ENCODE results near the gene SBSN. TPM values are rescaled to one million over a fixed set of nuclear protein-coding genes. Genes with fewer than 3 reads are reported as not detected.
"Not testable (repeated sequence)": the region's sequence is repeated elsewhere in the genome, so short reads cannot be mapped to it uniquely, and the experiment has no call there.

SBSN gene
- polyA plus RNA-seq, 1 donor = not detected

DNA sequence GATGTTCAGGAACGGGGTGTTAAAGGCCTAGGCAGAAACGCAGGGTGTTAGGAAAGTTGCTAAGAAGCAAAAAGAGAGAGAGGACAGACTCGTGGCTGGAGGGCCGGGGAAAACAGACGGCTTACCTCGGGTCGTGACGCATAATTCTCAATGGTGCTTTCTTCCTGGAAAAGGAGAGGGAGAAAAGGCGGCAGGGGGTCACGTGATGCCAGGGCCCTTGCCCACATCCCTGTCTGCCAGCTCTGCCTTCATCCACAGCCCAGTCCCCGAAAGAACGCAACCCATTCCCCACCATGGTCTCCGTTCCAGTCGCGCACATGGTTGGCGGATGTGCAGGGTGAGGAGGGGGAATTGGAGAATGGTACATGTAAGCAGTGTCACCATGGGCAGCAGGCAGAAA lies 39.4 kb downstream of the SBSN start:
- Histone ChIP-seq H3K27me3 (ENCODE audit: control insufficient read depth, insufficient read depth, low read length) (no peaks in the 10 kb centered on the region), H3K4me3 (ENCODE audit: low read length) (no peak overlapping the region), H3K27ac (ENCODE audit: low read length) (no peak overlapping the region), H3K36me3 (ENCODE audit: control insufficient read depth, insufficient read depth, low read length) (no peaks in the 10 kb centered on the region), H3K9me3 (ENCODE audit: control insufficient read depth, low read depth, low read length) (no peaks in the 10 kb centered on the region), H3K4me1 (ENCODE audit: control insufficient read depth, insufficient read depth, low read length) (peaks cover 14% of the 10 kb centered on the region)
- WGBS (ENCODE audit: insufficient coverage, low lambda C conversion rate) = 100% methylated on average over 8 of the region's 16 CpGs
- DNase-seq = no peak

DNA sequence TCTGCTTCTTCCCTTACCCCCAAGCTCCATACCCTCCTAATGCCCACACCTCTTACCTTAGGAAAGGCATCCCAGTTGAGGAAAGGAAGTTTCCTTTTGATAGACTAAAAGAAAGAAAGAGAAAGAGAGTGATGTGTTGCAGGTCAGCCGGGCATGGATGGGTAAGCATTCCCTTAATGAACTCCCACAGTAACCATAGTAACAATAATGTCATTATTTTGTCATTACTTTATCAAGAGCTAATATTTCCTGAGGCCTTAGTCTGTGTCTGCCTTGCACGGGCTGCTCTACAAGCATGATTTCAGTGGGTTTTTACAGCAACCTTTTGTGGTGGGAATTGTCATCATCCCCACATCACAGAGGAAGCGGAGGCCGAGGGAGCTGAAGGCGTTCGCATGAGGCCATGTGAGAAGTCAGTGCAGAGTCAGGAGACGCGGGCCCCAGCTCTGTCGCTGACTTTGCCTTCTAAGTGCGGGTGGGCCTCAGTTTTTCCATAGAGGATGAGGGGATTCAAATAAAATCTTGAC lies 40.4 kb downstream of the SBSN start:
- Histone ChIP-seq H3K36me3 (ENCODE audit: control insufficient read depth, insufficient read depth, low read length) (no peaks in the 10 kb centered on the region), H3K27ac (ENCODE audit: low read length) (no peak overlapping the region), H3K4me1 (ENCODE audit: control insufficient read depth, insufficient read depth, low read length) (peaks cover 14% of the 10 kb centered on the region), H3K4me3 (ENCODE audit: low read length) (no peak overlapping the region), H3K27me3 (ENCODE audit: control insufficient read depth, insufficient read depth, low read length) (no peaks in the 10 kb centered on the region), H3K9me3 (ENCODE audit: control insufficient read depth, low read depth, low read length) (no peaks in the 10 kb centered on the region)
- WGBS (ENCODE audit: insufficient coverage, low lambda C conversion rate) = no CpG with 5 or more reads among the region's 10 CpGs
- DNase-seq = no peak

DNA sequence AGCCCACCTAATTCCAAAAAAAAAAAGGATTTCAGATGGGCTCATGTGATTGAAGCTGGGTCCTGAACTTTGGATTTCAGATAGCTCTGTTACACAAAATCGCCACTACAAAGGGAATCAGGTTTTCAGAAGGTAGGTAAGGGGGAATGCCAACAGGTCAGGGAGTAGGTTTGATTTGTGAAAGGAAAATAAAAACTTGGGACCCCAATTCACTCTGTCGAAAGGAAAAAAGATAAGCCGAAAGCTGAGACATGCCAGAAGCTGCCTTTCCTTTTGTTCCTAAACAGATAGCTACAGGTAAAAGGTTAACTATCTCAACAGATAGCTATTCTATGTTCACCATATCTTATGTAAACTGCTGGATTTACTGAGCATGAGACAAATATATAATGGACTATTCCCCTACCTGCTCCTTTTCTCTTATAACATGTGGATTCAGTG lies 41.8 kb downstream of the SBSN start:
- H3K36me3 ChIP-seq (ENCODE audit: control insufficient read depth, insufficient read depth, low read length) = no peaks in the 10 kb centered on the region
- H3K4me3 ChIP-seq (ENCODE audit: low read length) = no peak overlapping the region
- peaks cover 14% of the 10 kb centered on the region for H3K4me1 ChIP-seq (ENCODE audit: control insufficient read depth, insufficient read depth, low read length)
- peak overlapping the region; percentile 1 for H3K27ac ChIP-seq (ENCODE audit: low read length)
- no peaks in the 10 kb centered on the region for H3K9me3 ChIP-seq (ENCODE audit: control insufficient read depth, low read depth, low read length)
- DNase-seq = peak in 1 of 2 donors; percentile 35
- H3K27me3 ChIP-seq (ENCODE audit: control insufficient read depth, insufficient read depth, low read length) = no peaks in the 10 kb centered on the region
- WGBS (ENCODE audit: insufficient coverage, low lambda C conversion rate) = 17% methylated on average over 1 of the region's 3 CpGs

DNA sequence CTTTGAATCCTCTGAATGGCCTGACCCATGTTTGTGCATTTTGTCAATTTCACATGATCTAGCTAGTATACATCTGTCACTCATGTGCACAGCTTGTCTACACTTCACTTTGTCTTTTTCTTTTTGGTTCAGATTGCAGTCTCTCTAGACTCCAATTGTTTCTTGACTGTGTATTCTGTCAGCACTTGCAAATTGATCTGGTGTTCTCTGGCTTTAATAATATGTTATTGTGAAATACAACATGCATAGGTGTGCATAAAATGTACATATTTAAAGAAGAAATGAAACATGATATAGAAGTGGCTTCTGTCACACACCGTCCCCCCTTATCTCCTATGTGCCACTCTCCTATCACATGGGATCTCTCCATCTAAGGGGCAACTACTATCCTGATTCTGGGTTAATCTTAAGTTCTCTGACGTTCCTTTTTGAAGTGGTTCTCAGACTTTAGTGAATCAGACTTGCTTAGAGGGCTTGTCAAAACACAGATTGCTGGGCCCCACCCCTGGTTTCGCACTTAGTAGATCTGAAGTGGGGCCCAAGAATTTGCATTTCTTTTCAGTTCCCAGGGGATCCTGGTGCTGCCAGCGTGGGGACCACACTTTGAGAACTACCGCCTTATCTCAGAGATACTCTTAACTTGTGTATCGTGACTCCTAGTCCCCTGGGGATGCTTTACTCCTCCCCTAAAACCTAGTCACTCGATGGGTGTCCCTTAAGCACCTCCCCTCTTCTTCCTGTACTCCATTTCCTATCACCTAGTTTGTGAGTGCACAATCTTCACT lies 43.7 kb downstream of the SBSN start:
- Histone ChIP-seq H3K4me3 (ENCODE audit: low read length) (no peak overlapping the region), H3K36me3 (ENCODE audit: control insufficient read depth, insufficient read depth, low read length) (no peaks in the 10 kb centered on the region), H3K27ac (ENCODE audit: low read length) (no peak overlapping the region), H3K9me3 (ENCODE audit: control insufficient read depth, low read depth, low read length) (no peaks in the 10 kb centered on the region), H3K27me3 (ENCODE audit: control insufficient read depth, insufficient read depth, low read length) (no peaks in the 10 kb centered on the region), H3K4me1 (ENCODE audit: control insufficient read depth, insufficient read depth, low read length) (peaks cover 14% of the 10 kb centered on the region)
- WGBS (ENCODE audit: insufficient coverage, low lambda C conversion rate) = 80% methylated on average over 1 of the region's 7 CpGs
- no peak for DNase-seq

DNA sequence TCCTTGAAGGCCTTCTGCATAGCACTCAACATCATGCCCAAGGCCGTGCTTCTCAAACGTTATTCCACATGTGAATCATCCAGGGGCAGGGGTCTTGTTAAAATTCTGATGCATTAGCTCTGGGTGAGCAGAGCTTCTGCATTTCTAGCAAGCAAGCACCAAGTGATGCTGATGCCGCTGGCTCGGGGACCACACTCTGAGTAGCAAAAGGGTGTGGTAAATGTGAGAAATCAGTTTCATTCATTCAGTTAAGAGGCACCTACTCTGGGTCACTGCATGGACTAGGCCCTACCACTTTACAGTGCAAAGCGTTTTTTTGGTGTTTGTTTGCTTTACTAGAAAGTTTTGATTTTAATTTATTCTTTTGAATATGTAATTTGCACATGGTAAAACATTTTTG lies 45.0 kb downstream of the SBSN start:
- H3K4me1 ChIP-seq (ENCODE audit: control insufficient read depth, insufficient read depth, low read length) = peaks cover 14% of the 10 kb centered on the region
- no peaks in the 10 kb centered on the region for H3K9me3 ChIP-seq (ENCODE audit: control insufficient read depth, low read depth, low read length)
- H3K27me3 ChIP-seq (ENCODE audit: control insufficient read depth, insufficient read depth, low read length) = no peaks in the 10 kb centered on the region
- no peak overlapping the region for H3K4me3 ChIP-seq (ENCODE audit: low read length)
- no CpG with 5 or more reads among the region's 5 CpGs for WGBS (ENCODE audit: insufficient coverage, low lambda C conversion rate)
- no peak overlapping the region for H3K27ac ChIP-seq (ENCODE audit: low read length)
- DNase-seq = no peak
- no peaks in the 10 kb centered on the region for H3K36me3 ChIP-seq (ENCODE audit: control insufficient read depth, insufficient read depth, low read length)

DNA sequence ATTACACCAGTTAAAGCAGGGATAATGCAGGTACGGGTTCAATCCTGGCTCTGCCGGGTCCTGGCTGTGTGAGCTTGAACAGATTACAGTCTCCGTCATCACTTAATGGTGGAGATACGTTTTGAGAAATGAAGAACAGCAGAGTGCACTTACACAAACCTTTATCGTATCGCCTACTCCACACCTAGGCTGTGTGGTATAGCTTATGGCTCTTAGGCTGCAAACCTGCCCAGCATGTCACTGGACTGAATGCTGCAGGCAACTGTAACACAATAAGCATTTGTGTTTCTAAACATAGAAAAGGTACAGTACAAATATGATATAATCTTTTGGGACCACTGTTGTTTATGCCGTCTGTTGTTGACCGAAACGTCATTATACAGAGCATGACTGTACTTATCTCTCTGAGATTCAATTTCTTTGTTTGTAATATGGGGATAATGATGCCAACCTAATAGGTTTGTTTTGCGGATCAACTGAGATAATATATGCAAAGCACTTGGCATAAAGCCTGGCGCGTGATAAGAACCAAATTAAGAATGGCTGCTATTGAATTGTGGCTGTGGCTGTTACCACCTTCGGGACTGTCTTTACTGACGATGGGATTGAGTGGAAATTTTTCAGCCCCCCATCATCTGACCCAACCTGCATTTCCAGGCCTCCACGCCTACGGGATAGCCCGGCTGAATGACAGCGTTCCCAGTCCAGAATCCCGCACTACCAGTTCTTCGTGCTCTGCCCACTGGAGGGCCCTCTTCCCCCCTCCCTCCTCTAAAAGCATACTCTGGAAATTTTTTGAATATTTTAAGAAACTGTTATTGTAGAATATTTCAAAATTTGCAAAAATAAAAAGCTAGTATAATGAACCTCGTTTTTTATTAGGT lies 49.1 kb downstream of the SBSN start:
- Histone ChIP-seq H3K4me3 (ENCODE audit: low read length) (no peak overlapping the region), H3K4me1 (ENCODE audit: control insufficient read depth, insufficient read depth, low read length) (no peaks in the 10 kb centered on the region), H3K36me3 (ENCODE audit: control insufficient read depth, insufficient read depth, low read length) (no peaks in the 10 kb centered on the region), H3K9me3 (ENCODE audit: control insufficient read depth, low read depth, low read length) (no peaks in the 10 kb centered on the region), H3K27me3 (ENCODE audit: control insufficient read depth, insufficient read depth, low read length) (no peaks in the 10 kb centered on the region), H3K27ac (ENCODE audit: low read length) (no peak overlapping the region)
- no peak for DNase-seq
- WGBS (ENCODE audit: insufficient coverage, low lambda C conversion rate) = 82% methylated on average over 4 of the region's 21 CpGs

DNA sequence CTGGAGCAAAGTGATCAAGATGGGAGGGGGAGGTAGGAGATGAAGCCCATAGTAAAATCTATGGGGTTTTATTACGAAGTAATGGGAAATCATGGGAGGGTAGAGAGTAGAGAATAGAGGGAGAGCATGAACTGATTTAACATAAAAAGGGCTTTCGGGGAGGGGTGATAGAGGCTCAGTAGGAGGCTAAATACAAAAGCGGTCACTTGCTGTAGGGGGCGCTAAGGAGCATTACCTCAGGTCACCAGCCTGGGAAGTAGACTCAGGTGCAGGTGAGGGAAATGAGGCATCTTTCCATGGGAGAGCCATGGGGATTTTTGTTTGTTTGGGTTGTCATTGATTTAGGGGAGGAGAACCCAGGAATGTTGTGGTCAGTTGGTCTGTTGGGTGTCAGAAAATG lies 52.0 kb downstream of the SBSN start:
- H3K4me3 ChIP-seq (ENCODE audit: low read length) = no peak overlapping the region
- 50% methylated on average over 1 of the region's 4 CpGs for WGBS (ENCODE audit: insufficient coverage, low lambda C conversion rate)
- DNase-seq = no peak
- H3K27ac ChIP-seq (ENCODE audit: low read length) = no peak overlapping the region
- H3K4me1 ChIP-seq (ENCODE audit: control insufficient read depth, insufficient read depth, low read length) = no peaks in the 10 kb centered on the region
- no peaks in the 10 kb centered on the region for H3K27me3 ChIP-seq (ENCODE audit: control insufficient read depth, insufficient read depth, low read length)
- no peaks in the 10 kb centered on the region for H3K36me3 ChIP-seq (ENCODE audit: control insufficient read depth, insufficient read depth, low read length)
- H3K9me3 ChIP-seq (ENCODE audit: control insufficient read depth, low read depth, low read length) = no peaks in the 10 kb centered on the region

DNA sequence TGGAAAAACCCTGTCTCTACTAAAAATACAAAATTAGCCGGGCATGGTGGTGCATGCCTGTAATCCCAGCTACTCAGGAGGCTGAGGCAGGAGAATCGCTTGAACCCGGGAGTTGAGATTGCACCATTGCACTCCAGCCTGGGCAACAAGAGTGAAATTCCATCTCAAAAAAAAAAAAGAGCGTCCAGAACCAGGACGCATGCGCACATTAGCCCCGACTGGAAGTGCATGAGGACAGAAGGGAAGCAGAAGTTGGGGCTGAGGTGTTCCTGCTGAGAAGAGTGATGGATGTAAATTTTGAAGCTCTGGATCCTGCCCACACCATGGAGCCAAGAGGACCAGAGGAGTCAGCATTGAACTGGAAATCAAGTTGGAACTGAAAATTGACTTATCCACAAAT lies 53.5 kb downstream of the SBSN start:
- H3K27me3 ChIP-seq (ENCODE audit: control insufficient read depth, insufficient read depth, low read length); H3K9me3 ChIP-seq (ENCODE audit: control insufficient read depth, low read depth, low read length); H3K27ac ChIP-seq (ENCODE audit: low read length); H3K4me3 ChIP-seq (ENCODE audit: low read length); H3K4me1 ChIP-seq (ENCODE audit: control insufficient read depth, insufficient read depth, low read length); DNase-seq; H3K36me3 ChIP-seq (ENCODE audit: control insufficient read depth, insufficient read depth, low read length): not testable (repeated sequence)
- no CpG with 5 or more reads among the region's 7 CpGs for WGBS (ENCODE audit: insufficient coverage, low lambda C conversion rate)

DNA sequence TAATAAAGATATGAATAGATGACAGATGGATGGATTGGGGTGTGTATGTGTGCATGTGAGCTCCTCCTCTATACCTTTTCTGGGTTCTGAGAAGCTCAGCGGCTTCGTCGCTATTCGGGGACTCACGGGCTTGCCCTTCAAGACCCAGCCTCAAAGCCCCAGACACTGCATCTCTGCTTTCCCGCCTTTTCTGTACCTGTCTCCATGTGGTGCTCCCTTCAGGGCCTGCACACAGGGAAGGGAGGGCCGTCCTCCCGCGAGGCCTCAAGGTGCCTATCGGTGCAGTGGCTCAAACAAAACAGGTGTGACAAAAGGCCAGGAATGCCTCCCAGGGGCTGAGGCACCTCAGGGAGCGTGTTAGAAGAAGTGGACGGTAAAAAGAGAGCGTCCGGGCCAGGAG lies 54.0 kb downstream of the SBSN start:
- no CpG with 5 or more reads among the region's 14 CpGs for WGBS (ENCODE audit: insufficient coverage, low lambda C conversion rate)

More for the DNA sequence above, 54.0 kb downstream of the SBSN start:
- Histone ChIP-seq H3K4me1 (ENCODE audit: control insufficient read depth, insufficient read depth, low read length) (no peaks in the 10 kb centered on the region), H3K36me3 (ENCODE audit: control insufficient read depth, insufficient read depth, low read length) (no peaks in the 10 kb centered on the region), H3K9me3 (ENCODE audit: control insufficient read depth, low read depth, low read length) (no peaks in the 10 kb centered on the region), H3K4me3 (ENCODE audit: low read length) (no peak overlapping the region), H3K27me3 (ENCODE audit: control insufficient read depth, insufficient read depth, low read length) (no peaks in the 10 kb centered on the region), H3K27ac (ENCODE audit: low read length) (no peak overlapping the region)
- no peak for DNase-seq
